ENCODE measurements around the gene GAB2.

- TF ChIP-seq EZH2phosphoT487 (IDR thresholded peaks at IDR 0.05; ENCODE audit: borderline replicate concordance, low read depth, low read length) (no peak), CTCF (conservative IDR thresholded peaks at IDR 0.05; ENCODE audit: low read length) (no peak)
Measured at GRCh38 chr11:78211565-78211964, 206.1 kb downstream of the GAB2 start.
